Measurements from ENCODE around the gene DDX10.
A peak's percentile ranks its signal among the peaks of the same experiment; 100 is the strongest.
"Not testable (repeated sequence)": the region's sequence is repeated elsewhere in the genome, so short reads cannot be mapped to it uniquely, and the experiment has no call there.

The DDX10 gene

GRCh38 chr11:108636222-108636621 lies 28.6 kb upstream of the DDX10 start:
- no peak for DNase-seq (ENCODE audit: low read depth)
- no peak for TF ChIP-seq CTCF (IDR thresholded peaks at IDR 0.05; ENCODE audit: control insufficient read depth, insufficient read depth, low read depth, low read length, missing control alignments)
- H3K4me3 ChIP-seq (ENCODE audit: control insufficient read depth, low read depth, low read length), result no peak overlapping the region

- no peak for DNase-seq (ENCODE audit: low read depth)
- no peak for TF ChIP-seq CTCF (IDR thresholded peaks at IDR 0.05; ENCODE audit: control insufficient read depth, insufficient read depth, low read depth, low read length, missing control alignments)
- H3K4me3 ChIP-seq (ENCODE audit: control insufficient read depth, low read depth, low read length), result no peak overlapping the region
Observed at GRCh38 chr11:108639146-108639545, 25.7 kb upstream of the DDX10 start.

GRCh38 chr11:108641752-108642151 lies 23.1 kb upstream of the DDX10 start:
- H3K4me3 ChIP-seq (ENCODE audit: control insufficient read depth, low read depth, low read length); DNase-seq (ENCODE audit: low read depth): not testable (repeated sequence)

GRCh38 chr11:108643974-108644373 lies 20.9 kb upstream of the DDX10 start:
- H3K4me3 ChIP-seq (ENCODE audit: control insufficient read depth, low read depth, low read length), result no peak overlapping the region
- no peak for DNase-seq (ENCODE audit: low read depth)
- no peak for TF ChIP-seq CTCF (IDR thresholded peaks at IDR 0.05; ENCODE audit: control insufficient read depth, insufficient read depth, low read depth, low read length, missing control alignments)

- TF ChIP-seq CTCF (IDR thresholded peaks at IDR 0.05; ENCODE audit: control insufficient read depth, insufficient read depth, low read depth, low read length, missing control alignments), result no peak
- no peak overlapping the region for H3K4me3 ChIP-seq (ENCODE audit: control insufficient read depth, low read depth, low read length)
Observed at GRCh38 chr11:108645970-108646369, 18.9 kb upstream of the DDX10 start.

GRCh38 chr11:108647387-108647700 lies 17.5 kb upstream of the DDX10 start:
- no peak overlapping the region for H3K4me3 ChIP-seq (ENCODE audit: control insufficient read depth, low read depth, low read length)
- no peak for DNase-seq (ENCODE audit: low read depth)
- no peak for TF ChIP-seq CTCF (IDR thresholded peaks at IDR 0.05; ENCODE audit: control insufficient read depth, insufficient read depth, low read depth, low read length, missing control alignments)

More at GRCh38 chr11:108645970-108646369, 18.9 kb upstream of the DDX10 start:
- DNase-seq (ENCODE audit: low read depth), result no peak

GRCh38 chr11:108647701-108648527 lies 17.0 kb upstream of the DDX10 start:
- TF ChIP-seq CTCF (IDR thresholded peaks at IDR 0.05; ENCODE audit: control insufficient read depth, insufficient read depth, low read depth, low read length, missing control alignments), result peak; percentile 87
- no peak overlapping the region for H3K4me3 ChIP-seq (ENCODE audit: control insufficient read depth, low read depth, low read length)
- no peak for DNase-seq (ENCODE audit: low read depth)
